Mammary epithelial cell (primary cell): Measurements from ENCODE around the gene CLPSL1.

Experiments
- EZH2 ChIP-seq: IDR thresholded peaks from 2 replicates; pipeline ENCODE4 v1.6.1; 2012; ENCODE audit warnings: low read length, inconsistent platforms, borderline replicate concordance
- TF ChIP-seq, protein P1 (sequence below), 2 donors: IDR thresholded peaks in 1 of 2; conservative IDR thresholded peaks in 1 of 2; 2 replicates each; pipeline ENCODE4 v1.5.1; 2011 to 2012; ENCODE audit warnings: inconsistent platforms in 2 of 2, low read length in 2 of 2, mild to moderate bottlenecking in 2 of 2, control low read depth in 1 of 2, low read depth in 1 of 2; ENCODE audit not compliant: insufficient read depth in 1 of 2; ENCODE audit errors: extremely low read depth in 1 of 2

DNA sequence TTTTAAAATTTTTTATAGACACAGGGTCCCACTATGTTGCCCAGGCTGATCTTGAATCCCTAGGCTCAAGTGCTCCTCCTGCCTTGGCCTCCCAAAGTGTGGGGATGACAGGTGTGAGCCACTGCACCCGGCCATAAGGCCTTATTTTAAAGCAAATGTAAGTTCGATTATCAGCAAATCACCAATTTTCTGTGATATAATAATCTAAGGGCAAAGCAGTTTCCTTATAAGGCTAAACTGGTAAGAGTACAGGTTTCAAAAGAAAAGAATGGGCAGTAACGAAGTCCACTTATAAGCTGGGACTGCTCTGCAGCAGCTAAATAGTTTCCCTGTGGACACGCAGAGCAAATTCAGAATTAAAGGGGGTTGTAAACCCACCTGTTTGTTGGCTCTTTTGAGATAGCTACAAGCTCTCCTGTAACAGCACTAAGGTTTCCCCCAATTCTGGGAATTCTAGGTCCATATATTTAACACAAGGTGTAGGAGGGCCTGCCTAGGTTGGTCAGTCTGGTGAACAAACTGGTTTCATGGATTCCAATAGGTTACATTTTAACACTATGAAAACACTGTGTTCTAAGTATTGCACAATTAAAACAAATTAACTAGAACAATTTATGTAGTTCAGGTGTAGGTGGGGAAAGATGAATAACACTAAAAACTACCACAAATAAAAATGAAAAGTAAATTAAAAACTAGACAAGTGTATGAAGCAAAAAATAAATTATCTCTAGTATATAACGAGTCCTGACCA is 50.6 kb downstream of the CLPSL1 start:
- no peak for TF ChIP-seq EZH2
- TF ChIP-seq, protein P1, sequence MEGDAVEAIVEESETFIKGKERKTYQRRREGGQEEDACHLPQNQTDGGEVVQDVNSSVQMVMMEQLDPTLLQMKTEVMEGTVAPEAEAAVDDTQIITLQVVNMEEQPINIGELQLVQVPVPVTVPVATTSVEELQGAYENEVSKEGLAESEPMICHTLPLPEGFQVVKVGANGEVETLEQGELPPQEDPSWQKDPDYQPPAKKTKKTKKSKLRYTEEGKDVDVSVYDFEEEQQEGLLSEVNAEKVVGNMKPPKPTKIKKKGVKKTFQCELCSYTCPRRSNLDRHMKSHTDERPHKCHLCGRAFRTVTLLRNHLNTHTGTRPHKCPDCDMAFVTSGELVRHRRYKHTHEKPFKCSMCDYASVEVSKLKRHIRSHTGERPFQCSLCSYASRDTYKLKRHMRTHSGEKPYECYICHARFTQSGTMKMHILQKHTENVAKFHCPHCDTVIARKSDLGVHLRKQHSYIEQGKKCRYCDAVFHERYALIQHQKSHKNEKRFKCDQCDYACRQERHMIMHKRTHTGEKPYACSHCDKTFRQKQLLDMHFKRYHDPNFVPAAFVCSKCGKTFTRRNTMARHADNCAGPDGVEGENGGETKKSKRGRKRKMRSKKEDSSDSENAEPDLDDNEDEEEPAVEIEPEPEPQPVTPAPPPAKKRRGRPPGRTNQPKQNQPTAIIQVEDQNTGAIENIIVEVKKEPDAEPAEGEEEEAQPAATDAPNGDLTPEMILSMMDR (conservative IDR thresholded peaks at IDR 0.05 in 1 of 2, IDR thresholded peaks at IDR 0.05 in 1 of 2; ENCODE audit: extremely low read depth in 1 of 2, insufficient read depth in 1 of 2, low read depth in 1 of 2, low read length in 2 of 2): no peak
